HepG2 (cell line): ENCODE results near the gene MIB2. TPM values are rescaled to one million over a fixed set of nuclear protein-coding genes. Genes with fewer than 3 reads are reported as not detected.
A peak's percentile ranks its signal among the peaks of the same experiment; 100 is the strongest.

Experiments
- ARHGAP35 ChIP-seq: sonication (generic); formaldehyde crosslinking; IDR thresholded peaks from 2 replicates; pipeline ENCODE4 v1.9.0; 2022; ENCODE audit warnings: mild to moderate bottlenecking, inconsistent platforms, moderate library complexity, missing genetic modification reagents, borderline replicate concordance
- CBX5 ChIP-seq: sonication (generic); formaldehyde crosslinking; IDR thresholded peaks from 2 replicates; pipeline ENCODE4 v1.4.0; 2020; ENCODE audit warnings: missing genetic modification reagents, borderline replicate concordance
- GPBP1L1 ChIP-seq: sonication (generic); formaldehyde crosslinking; IDR thresholded peaks from 2 replicates; pipeline ENCODE4 v1.5.0; 2020; ENCODE audit warnings: mild to moderate bottlenecking, missing genetic modification reagents
- HMG20B ChIP-seq: conservative IDR thresholded peaks from 2 replicates; pipeline ENCODE4 v1.6.1; 2016; ENCODE audit warnings: missing genetic modification reagents, missing compliant biosample characterization
- HMGA1 ChIP-seq: sonication (generic); formaldehyde crosslinking; conservative IDR thresholded peaks from 2 replicates; pipeline ENCODE4 v1.4.0; 2020; ENCODE audit warnings: missing genetic modification reagents
- JUN ChIP-seq: sonication (generic); formaldehyde crosslinking; IDR thresholded peaks from 2 replicates; pipeline ENCODE4 v1.4.0; 2020; ENCODE audit warnings: mild to moderate bottlenecking, missing genetic modification reagents
- KDM6A ChIP-seq: IDR thresholded peaks from 2 replicates; pipeline ENCODE4 v1.6.1; 2016; ENCODE audit warnings: low read depth
- MAFG ChIP-seq: sonication (generic); formaldehyde crosslinking; IDR thresholded peaks from 2 replicates; pipeline ENCODE4 v1.5.1; 2020; ENCODE audit warnings: mild to moderate bottlenecking, missing genetic modification reagents
- MYNN ChIP-seq: sonication (generic); formaldehyde crosslinking; IDR thresholded peaks from 2 replicates; pipeline ENCODE4 v1.4.0; 2020; ENCODE audit warnings: mild to moderate bottlenecking, low read depth, missing genetic modification reagents
- NFYB ChIP-seq: sonication (generic); formaldehyde crosslinking; IDR thresholded peaks from 2 replicates; pipeline ENCODE4 v1.4.0; 2020; ENCODE audit warnings: missing genetic modification reagents
- POGK ChIP-seq: sonication (generic); formaldehyde crosslinking; conservative IDR thresholded peaks from 2 replicates; pipeline ENCODE4 v1.8.0; 2022; ENCODE audit warnings: mild to moderate bottlenecking, moderate library complexity, missing genetic modification reagents
- POLR2A ChIP-seq, 2 experiments: IDR thresholded peaks; 2 replicates each; pipeline ENCODE4 v1.6.1; 2011; ENCODE audit warnings: low read depth in 2 of 2, low read length in 2 of 2, mild to moderate bottlenecking in 1 of 2, moderate library complexity in 1 of 2; ENCODE audit not compliant: insufficient read depth in 1 of 2
- PRMT3 ChIP-seq: sonication (generic); formaldehyde crosslinking; IDR thresholded peaks from 2 replicates; pipeline ENCODE4 v1.8.1; 2022; ENCODE audit warnings: low read depth, mild to moderate bottlenecking, moderate library complexity, missing genetic modification reagents, borderline replicate concordance
- TSC22D2 ChIP-seq: sonication (generic); formaldehyde crosslinking; IDR thresholded peaks from 2 replicates; pipeline ENCODE4 v1.5.1; 2020; ENCODE audit warnings: missing genetic modification reagents, mild to moderate bottlenecking, borderline replicate concordance
- ZNF180 ChIP-seq: sonication (generic); formaldehyde crosslinking; IDR thresholded peaks from 2 replicates; pipeline ENCODE4 v1.4.0; 2020; ENCODE audit warnings: low read depth, missing genetic modification reagents, borderline replicate concordance
- ZNF276 ChIP-seq: sonication (generic); formaldehyde crosslinking; IDR thresholded peaks from 2 replicates; pipeline ENCODE4 v1.4.0; 2020; ENCODE audit warnings: mild to moderate bottlenecking, low read depth, missing genetic modification reagents
- ZNF280D ChIP-seq: sonication (generic); formaldehyde crosslinking; IDR thresholded peaks from 2 replicates; pipeline ENCODE4 v1.5.1; 2020; ENCODE audit warnings: mild to moderate bottlenecking, missing genetic modification reagents
- ZNF790 ChIP-seq: sonication (generic); formaldehyde crosslinking; IDR thresholded peaks from 2 replicates; pipeline ENCODE4 v1.8.0; 2022; ENCODE audit warnings: missing genetic modification reagents, mild to moderate bottlenecking, borderline replicate concordance
- ZNF883 ChIP-seq: sonication (generic); formaldehyde crosslinking; IDR thresholded peaks from 2 replicates; pipeline ENCODE4 v1.5.1; 2020; ENCODE audit warnings: mild to moderate bottlenecking, missing genetic modification reagents; ENCODE audit errors: not compliant biosample characterization
- ZZZ3 ChIP-seq: sonication (generic); formaldehyde crosslinking; IDR thresholded peaks from 2 replicates; pipeline ENCODE4 v1.4.0; 2020; ENCODE audit warnings: missing genetic modification reagents, mild to moderate bottlenecking, borderline replicate concordance
- polyA plus RNA-seq, 8 experiments: library from polyadenylated mRNA; depleted of rRNA in 3 of 8; stranded (reverse) in 7 of 8; unstranded in 1 of 8; fragments of >200 nt; fragmentation: Illumina TruSeq in 4 of 8; extraction: Trizol in 4 of 8; gene quantifications; 2 replicates each; pipeline versions ENCODE4 v1.2.1 to v1.2.3, GENCODE V29; 2011 to 2016; ENCODE audit warnings: low read depth in 4 of 8, missing spikeins in 1 of 8, mixed read lengths in 1 of 8; ENCODE audit not compliant: insufficient read depth in 1 of 8
- total RNA-seq, 5 experiments: library from RNA; depleted of rRNA; stranded (reverse); fragments of >200 nt; fragmentation: Illumina TruSeq; extraction: Trizol; gene quantifications; 2 replicates each; pipeline ENCODE4 v1.2.3, GENCODE V29; 2016; ENCODE audit warnings: low read depth in 1 of 5

The MIB2 gene
- total and polyA plus RNA-seq, 2 of the 13 experiments (the other 11 are each of a cell fraction or from before 2014, with no cell fraction given) = 19.9 to 30.4 TPM

GRCh38 chr1:1615256-1616044 lies at the start of gene MIB2 (continued):
- peak; percentile 55 for TF ChIP-seq NFYB
- no peak for TF ChIP-seq ZNF280D (CRISPR knock-in tag)
- TF ChIP-seq ARHGAP35 = peak; percentile 55; the same call in 1 of the 2 replicates
- TF ChIP-seq POLR2A (IDR thresholded peaks at IDR 0.05; ENCODE audit: insufficient read depth in 1 of 2, low read depth in 2 of 2, low read length in 2 of 2) = peak in 1 of 2 experiments; percentile 85; a peak in 2 of 4 replicates
- TF ChIP-seq ZNF883 = peak; percentile 56
- peak; percentile 84; the same call in 1 of the 2 replicates for TF ChIP-seq POGK (CRISPR knock-in tag)
- peak; percentile 74; the same call in 1 of the 2 replicates for TF ChIP-seq ZNF276
- TF ChIP-seq GPBP1L1 (CRISPR knock-in tag) = no peak
- no peak for TF ChIP-seq CBX5 (CRISPR knock-in tag)
- TF ChIP-seq JUN (CRISPR knock-in tag) = 0 out of 2 replicates have a peak, but pooled peaks have one; percentile 26
- TF ChIP-seq HMG20B (CRISPR knock-in tag) = no peak
- no peak for TF ChIP-seq HMGA1 (CRISPR knock-in tag)
- TF ChIP-seq TSC22D2 = no peak
- TF ChIP-seq MAFG (CRISPR knock-in tag) = no peak
- TF ChIP-seq ZNF180 (CRISPR knock-in tag) = no peak
- TF ChIP-seq ZZZ3 (CRISPR knock-in tag) = no peak; the same call in 1 of the 2 replicates
- TF ChIP-seq ZNF790 = no peak
- no peak for TF ChIP-seq MYNN
- TF ChIP-seq KDM6A (CRISPR knock-in tag) = no peak
- no peak for TF ChIP-seq PRMT3
